B cell (primary cell): ENCODE results near the gene CCDC137.

Experiments used
- CTCF ChIP-seq: fragments of 200-600 bp; IDR thresholded peaks from one replicate; pipeline ENCODE4 v1.8.0; 2022; ENCODE audit warnings: antibody characterized with exemption, mild to moderate bottlenecking
- EZH2 ChIP-seq: IDR thresholded peaks from 2 replicates; pipeline ENCODE4 v1.6.1; 2012; ENCODE audit warnings: borderline replicate concordance, low read depth, mild to moderate bottlenecking, moderate library complexity, low read length; ENCODE audit not compliant: insufficient read depth, poor library complexity, severe bottlenecking

GRCh38 chr17:81640011-81640410, 26.5 kb upstream of the CCDC137 start:
- TF ChIP-seq CTCF (no peak), EZH2 (no peak)
